Lung (tissue), 12 donors: Measurements from ENCODE around the gene TBC1D22A. TPM values are rescaled to one million over a fixed set of nuclear protein-coding genes. Genes with fewer than 3 reads are reported as not detected.

Experiments used
- ATAC-seq: fragments of 200-7000 bp; cut with Tn5 transposase; one replicate; pipeline ENCODE4 v1.9.1; 2020; ENCODE audit warnings: moderate number of reproducible peaks; ENCODE audit not compliant: insufficient read depth, low FRiP score
- DNase-seq, 3 donors: peaks; one replicate each; pipeline ENCODE4 v3.0.0-alpha.2; 2013 to 2017
- H3K27ac ChIP-seq, 2 donors: one replicate each; pipeline ENCODE4 v1.5.1; 2013; ENCODE audit warnings: mild to moderate bottlenecking in 2 of 2, moderate library complexity in 2 of 2, control low read depth in 1 of 2, inconsistent platforms in 1 of 2, low read depth in 1 of 2, low read length in 1 of 2
- H3K27me3 ChIP-seq, 3 donors: one replicate each; pipeline ENCODE4 v1.5.1; 2013; ENCODE audit warnings: low read length in 2 of 3; ENCODE audit not compliant: control insufficient read depth in 3 of 3, insufficient read depth in 3 of 3
- H3K36me3 ChIP-seq, 4 donors: one replicate each; pipeline ENCODE4 v1.5.1; 2013; ENCODE audit warnings: low read length in 4 of 4, mild to moderate bottlenecking in 1 of 4, moderate library complexity in 1 of 4; ENCODE audit not compliant: control insufficient read depth in 4 of 4, insufficient read depth in 4 of 4
- H3K4me1 ChIP-seq, 5 donors: one replicate each; pipeline ENCODE4 v1.5.1; 2013; ENCODE audit warnings: low read length in 5 of 5, mild to moderate bottlenecking in 2 of 5, moderate library complexity in 1 of 5; ENCODE audit not compliant: control insufficient read depth in 5 of 5, insufficient read depth in 5 of 5
- H3K4me3 ChIP-seq: one replicate; pipeline ENCODE4 v1.5.1; 2013; ENCODE audit warnings: mild to moderate bottlenecking, control low read depth, moderate library complexity
- H3K9ac ChIP-seq, 2 donors: one replicate each; pipeline ENCODE4 v1.5.1; 2013; ENCODE audit warnings: low read length in 2 of 2, control low read depth in 1 of 2; ENCODE audit not compliant: insufficient read depth in 1 of 2
- H3K9me3 ChIP-seq, 4 donors: one replicate each; pipeline ENCODE4 v1.5.1; 2013; ENCODE audit warnings: low read length in 3 of 4, mild to moderate bottlenecking in 1 of 4, moderate library complexity in 1 of 4; ENCODE audit not compliant: control insufficient read depth in 4 of 4, insufficient read depth in 3 of 4
- CTCF ChIP-seq: IDR thresholded peaks from 2 replicates; pipeline ENCODE4 v1.5.1; 2012; ENCODE audit warnings: mild to moderate bottlenecking; ENCODE audit errors: control extremely low read depth, extremely low read depth
- WGBS, 2 donors: extraction: QIAGEN DNeasy Blood & Tissue Kit; methylation state at CpG; one replicate each; pipeline ENCODE4 v1.1.7; 2013; 5-methylcytosine and 5-hydroxymethylcytosine counted together
- polyA plus RNA-seq, 2 donors: library from polyadenylated mRNA; stranded (reverse); fragments of 200-250 nt; gene quantifications; one replicate each; pipeline ENCODE4 v1.2.1, GENCODE V29; 2013
- total RNA-seq, 2 donors: library from RNA; depleted of rRNA in 1 of 2; stranded (reverse); fragments of >200 nt in 1 of 2; gene quantifications; one replicate each; pipeline ENCODE4 v1.2.1, GENCODE V29; 2014 to 2021
- donor health status: control.
- donor health status: control.
- donor health status: Bipolar disorder and iron deficiency.
- donor health status: healthy.
- donor health status: DM: yes; HTN: yes; CAD: no.

The TBC1D22A gene
- total and polyA plus RNA-seq, 4 donors, result 20.2 to 38.4 (median 21.0) TPM

GRCh38 chr22:47023871-47024270, 261.4 kb downstream of the TBC1D22A start:
- no peak for DNase-seq

GRCh38 chr22:47027766-47028165, 265.3 kb downstream of the TBC1D22A start:
- peaks cover 0 to 3% (median 0%) of the 10 kb centered on the region in 5 donors for H3K4me1 ChIP-seq
- no peaks in the 10 kb centered on the region for H3K9me3 ChIP-seq
- H3K27me3 ChIP-seq, result no peaks in the 10 kb centered on the region
- H3K36me3 ChIP-seq, result peaks cover 0 to 1% (median 0%) of the 10 kb centered on the region in 4 donors
- H3K9ac ChIP-seq, result no peak overlapping the region
- DNase-seq (no peak), ATAC-seq (no peak)
- no peak overlapping the region for H3K27ac ChIP-seq
- H3K4me3 ChIP-seq, result no peak overlapping the region
- TF ChIP-seq CTCF, result no peak
- WGBS, 2 donors, result 84 to 90% methylated on average over 9 of the region's 9 CpGs

More at GRCh38 chr22:47023871-47024270, 261.4 kb downstream of the TBC1D22A start:
- Histone ChIP-seq H3K9ac (no peak overlapping the region), H3K27ac (no peak overlapping the region), H3K4me1 (peaks cover 0 to 5% (median 0%) of the 10 kb centered on the region in 5 donors), H3K36me3 (peaks cover 0 to 1% (median 0%) of the 10 kb centered on the region in 4 donors), H3K27me3 (no peaks in the 10 kb centered on the region), H3K9me3 (no peaks in the 10 kb centered on the region), H3K4me3 (no peak overlapping the region)
- no peak for TF ChIP-seq CTCF
- no peak for ATAC-seq
- WGBS, 2 donors, result 97% methylated on average over 13 of the region's 13 CpGs

GRCh38 chr22:47029244-47030074, 267.0 kb downstream of the TBC1D22A start:
- Histone ChIP-seq H3K27me3 (no peaks in the 10 kb centered on the region), H3K9ac (no peak overlapping the region), H3K36me3 (no peaks in the 10 kb centered on the region), H3K4me1 (peaks cover 0 to 3% (median 0%) of the 10 kb centered on the region in 5 donors), H3K4me3 (no peak overlapping the region), H3K9me3 (no peaks in the 10 kb centered on the region), H3K27ac (no peak overlapping the region)
- no peak for TF ChIP-seq CTCF
- DNase-seq, result no peak
- no peak for ATAC-seq
- WGBS, 2 donors, result 88 to 91% methylated on average over 26 of the region's 26 CpGs
